Colonic mucosa (tissue), 4 donors: ENCODE measurements around the gene TRPM3. TPM values are rescaled to one million over a fixed set of nuclear protein-coding genes. Genes with fewer than 3 reads are reported as not detected.

Source experiments
- DNase-seq: peaks from one replicate; pipeline ENCODE4 v3.0.0-alpha.2; 2020
- H3K27ac ChIP-seq: fragments of 200-600 bp; one replicate; pipeline ENCODE4 v1.8.0; 2021
- H3K27me3 ChIP-seq: fragments of 200-600 bp; one replicate; pipeline ENCODE4 v1.8.0; 2021
- H3K36me3 ChIP-seq: fragments of 200-600 bp; one replicate; pipeline ENCODE4 v1.8.0; 2021
- H3K4me1 ChIP-seq: fragments of 200-600 bp; one replicate; pipeline ENCODE4 v1.8.0; 2021; ENCODE audit warnings: mild to moderate bottlenecking
- H3K4me3 ChIP-seq: fragments of 200-600 bp; one replicate; pipeline ENCODE4 v1.8.0; 2021
- H3K9ac ChIP-seq, 2 donors: one replicate each; pipeline ENCODE4 v1.7.0; 2013; ENCODE audit warnings: control low read depth in 2 of 2, low read depth in 2 of 2, low read length in 2 of 2
- H3K9me3 ChIP-seq: fragments of 200-600 bp; one replicate; pipeline ENCODE4 v1.8.0; 2021
- intact Hi-C: fragments of 100-400 bp; cut with DNase I; formaldehyde crosslinking; loops from one replicate; pipeline ENCODE4 v1.14.1; 2022
- total RNA-seq, 2 donors: library from RNA; stranded (reverse); fragmentation: NEBNext Ultra II Directional in 1 of 2; extraction: Animal tissue kit (Norgen Biotek cat#: 25700) in 1 of 2; gene quantifications; one replicate each; pipeline ENCODE4 v1.2.1, GENCODE V29; 2021
- TF ChIP-seq, protein P1 (sequence below): fragments of 200-600 bp; IDR thresholded peaks from one replicate; pipeline ENCODE4 v1.8.0; 2022; ENCODE audit warnings: antibody characterized with exemption, mild to moderate bottlenecking
- donor health status: healthy.
- donor health status: DM: no; HTN: no; CAD: no.
- donor health status: DM: no; HTN: no; CAD: no.

The TRPM3 gene
- total RNA-seq, 2 donors from 2014 or later: 0.32 to 0.35 TPM

DNA sequence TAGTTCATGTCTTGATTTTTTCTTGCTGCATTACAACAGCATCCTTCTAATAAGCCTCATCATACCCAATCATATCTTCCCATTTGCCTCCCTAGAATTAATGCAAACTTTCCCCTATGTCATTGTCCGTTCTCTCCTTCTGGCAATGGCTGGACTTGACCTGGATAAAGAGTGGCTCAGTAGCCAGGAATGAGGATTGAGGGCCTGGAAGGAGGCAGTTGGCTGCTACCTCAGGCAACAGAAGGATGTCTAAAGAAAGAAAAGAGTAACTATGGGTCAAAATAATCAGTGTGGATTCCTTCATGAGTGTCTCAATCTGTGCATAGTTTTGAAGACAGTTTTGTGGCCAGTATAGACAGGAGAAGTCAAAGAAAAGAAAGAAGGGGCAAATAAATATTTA, 209.6 kb downstream of the TRPM3 start:
- Histone ChIP-seq H3K36me3 (no peaks in the 10 kb centered on the region), H3K27ac (no peak overlapping the region), H3K4me1 (no peaks in the 10 kb centered on the region), H3K9me3 (no peaks in the 10 kb centered on the region), H3K9ac (no peak overlapping the region), H3K4me3 (no peak overlapping the region), H3K27me3 (no peaks in the 10 kb centered on the region)
- TF ChIP-seq, protein P1, sequence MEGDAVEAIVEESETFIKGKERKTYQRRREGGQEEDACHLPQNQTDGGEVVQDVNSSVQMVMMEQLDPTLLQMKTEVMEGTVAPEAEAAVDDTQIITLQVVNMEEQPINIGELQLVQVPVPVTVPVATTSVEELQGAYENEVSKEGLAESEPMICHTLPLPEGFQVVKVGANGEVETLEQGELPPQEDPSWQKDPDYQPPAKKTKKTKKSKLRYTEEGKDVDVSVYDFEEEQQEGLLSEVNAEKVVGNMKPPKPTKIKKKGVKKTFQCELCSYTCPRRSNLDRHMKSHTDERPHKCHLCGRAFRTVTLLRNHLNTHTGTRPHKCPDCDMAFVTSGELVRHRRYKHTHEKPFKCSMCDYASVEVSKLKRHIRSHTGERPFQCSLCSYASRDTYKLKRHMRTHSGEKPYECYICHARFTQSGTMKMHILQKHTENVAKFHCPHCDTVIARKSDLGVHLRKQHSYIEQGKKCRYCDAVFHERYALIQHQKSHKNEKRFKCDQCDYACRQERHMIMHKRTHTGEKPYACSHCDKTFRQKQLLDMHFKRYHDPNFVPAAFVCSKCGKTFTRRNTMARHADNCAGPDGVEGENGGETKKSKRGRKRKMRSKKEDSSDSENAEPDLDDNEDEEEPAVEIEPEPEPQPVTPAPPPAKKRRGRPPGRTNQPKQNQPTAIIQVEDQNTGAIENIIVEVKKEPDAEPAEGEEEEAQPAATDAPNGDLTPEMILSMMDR: no peak
- intact Hi-C loops: no loop called here
- no peak for DNase-seq

DNA sequence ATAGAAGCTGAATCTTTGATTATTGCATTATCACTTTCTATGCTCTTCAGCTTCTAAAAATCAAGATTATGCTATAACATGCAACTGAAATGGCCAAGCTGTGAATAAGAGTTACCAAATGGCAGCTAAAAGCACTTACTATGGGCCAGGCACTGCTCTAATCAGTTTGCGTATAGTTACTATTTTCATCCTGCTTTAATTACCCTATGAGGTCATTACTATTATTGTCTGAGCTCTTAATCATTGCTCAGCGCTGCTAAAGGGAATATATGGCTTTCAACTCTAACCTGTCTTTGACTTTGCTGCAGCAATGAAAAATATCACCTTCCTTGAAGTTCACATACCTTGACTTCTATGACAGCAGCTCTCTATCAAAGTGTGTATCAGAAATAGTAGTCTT, 210.8 kb downstream of the TRPM3 start:
- DNase-seq: no peak
- H3K9me3 ChIP-seq: no peaks in the 10 kb centered on the region
- no peak overlapping the region for H3K9ac ChIP-seq
- no peaks in the 10 kb centered on the region for H3K36me3 ChIP-seq
- H3K27ac ChIP-seq: no peak overlapping the region
- intact Hi-C loops: no loop called here
- TF ChIP-seq, protein P1: no peak
- no peaks in the 10 kb centered on the region for H3K27me3 ChIP-seq
- H3K4me1 ChIP-seq: no peaks in the 10 kb centered on the region
- H3K4me3 ChIP-seq: no peak overlapping the region

DNA sequence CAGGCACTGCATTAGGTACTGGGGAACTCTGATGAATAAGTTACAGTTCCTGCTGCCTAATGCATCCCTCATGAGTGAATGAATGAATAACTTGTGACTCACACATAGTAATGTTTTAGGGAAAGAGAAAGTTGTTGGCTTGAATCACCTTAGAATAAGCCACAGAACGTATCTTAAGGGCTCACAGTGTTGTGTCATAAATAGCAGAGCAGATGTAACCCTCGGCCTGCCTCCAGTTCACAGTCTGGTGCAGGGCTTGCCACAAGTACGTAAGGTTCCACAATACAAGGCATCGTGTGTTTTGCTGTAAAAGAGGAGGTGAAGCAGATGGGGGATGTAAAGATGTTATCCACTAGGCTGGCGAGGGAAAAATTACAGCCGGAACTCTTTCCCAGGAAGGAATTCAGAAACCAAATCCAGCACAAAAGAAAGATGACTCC, 218.7 kb downstream of the TRPM3 start:
- H3K4me3 ChIP-seq: no peak overlapping the region
- H3K27me3 ChIP-seq: no peaks in the 10 kb centered on the region
- intact Hi-C loops: no loop called here
- DNase-seq: no peak
- TF ChIP-seq, protein P1: no peak
- no peak overlapping the region for H3K27ac ChIP-seq
- no peak overlapping the region for H3K9ac ChIP-seq
- no peaks in the 10 kb centered on the region for H3K9me3 ChIP-seq
- H3K4me1 ChIP-seq: no peaks in the 10 kb centered on the region
- no peaks in the 10 kb centered on the region for H3K36me3 ChIP-seq

DNA sequence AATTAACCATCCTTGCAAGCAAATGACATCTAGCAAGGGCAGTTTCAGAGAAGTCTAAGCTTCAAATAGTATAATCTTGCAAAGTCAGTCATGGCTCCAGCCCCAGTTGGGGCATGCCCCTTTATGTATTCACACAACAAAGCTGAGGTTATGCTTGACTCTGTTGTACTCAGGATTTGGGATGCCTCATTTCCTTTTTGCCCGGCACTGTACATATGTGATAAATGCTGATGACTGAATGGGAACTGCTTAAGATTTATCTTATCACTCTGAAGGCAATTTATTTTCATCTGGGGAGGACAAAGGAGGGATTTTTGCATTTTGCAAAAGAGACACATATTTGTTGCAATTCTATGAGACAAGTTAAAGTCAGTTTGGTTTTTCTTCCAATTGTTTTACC, 219.2 kb downstream of the TRPM3 start:
- TF ChIP-seq, protein P1: no peak
- Histone ChIP-seq H3K4me3 (no peak overlapping the region), H3K36me3 (no peaks in the 10 kb centered on the region), H3K9ac (no peak overlapping the region), H3K9me3 (no peaks in the 10 kb centered on the region), H3K27me3 (no peaks in the 10 kb centered on the region), H3K4me1 (no peaks in the 10 kb centered on the region), H3K27ac (no peak overlapping the region)
- no peak for DNase-seq
- intact Hi-C loops: no loop called here

DNA sequence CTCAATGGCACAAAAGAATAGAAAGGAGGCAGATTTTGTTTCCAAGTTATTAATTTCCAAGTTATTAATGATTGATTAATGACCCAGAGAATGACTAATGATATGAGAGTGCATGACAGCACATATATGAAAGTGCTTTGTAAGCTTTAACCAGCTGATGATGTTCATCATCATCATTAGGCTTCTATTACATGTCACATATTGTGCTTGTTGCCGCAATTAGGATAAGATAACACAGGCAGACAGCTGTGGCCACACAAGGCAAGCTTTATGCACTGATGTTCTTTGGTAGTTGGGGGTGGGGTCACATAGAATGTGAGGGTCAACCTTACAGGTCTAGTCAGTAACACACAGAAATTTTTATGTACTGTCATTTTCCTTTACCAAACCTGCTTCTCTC, 219.7 kb downstream of the TRPM3 start:
- TF ChIP-seq, protein P1: no peak
- no peaks in the 10 kb centered on the region for H3K27me3 ChIP-seq
- intact Hi-C loops: no loop called here
- no peak overlapping the region for H3K4me3 ChIP-seq
- no peak for DNase-seq
- no peak overlapping the region for H3K27ac ChIP-seq
- no peak overlapping the region for H3K9ac ChIP-seq
- H3K9me3 ChIP-seq: no peaks in the 10 kb centered on the region
- H3K36me3 ChIP-seq: no peaks in the 10 kb centered on the region
- H3K4me1 ChIP-seq: no peaks in the 10 kb centered on the region

DNA sequence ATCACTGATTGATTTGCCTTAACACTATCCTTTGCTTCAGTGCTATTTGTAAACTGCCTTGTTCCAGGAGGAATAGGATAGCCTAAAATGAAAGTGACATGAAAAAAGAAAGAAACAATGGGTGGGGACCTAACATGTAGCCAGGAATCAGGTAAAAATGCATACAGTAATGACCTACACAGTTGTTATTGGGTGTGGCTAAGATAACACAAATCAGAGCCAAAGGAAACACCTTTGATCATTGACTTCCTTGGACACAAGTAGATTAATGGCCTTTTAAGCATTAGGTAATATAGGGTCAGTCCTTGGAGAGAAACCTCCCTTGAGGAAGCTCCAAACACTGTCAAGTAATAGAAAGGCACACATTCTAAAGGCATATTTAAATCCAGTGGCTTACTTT, 220.4 kb downstream of the TRPM3 start:
- no peak for DNase-seq
- TF ChIP-seq, protein P1: no peak
- no peak overlapping the region for H3K4me3 ChIP-seq

More for the DNA sequence above, 220.4 kb downstream of the TRPM3 start:
- intact Hi-C loops: no loop called here
- no peak overlapping the region for H3K9ac ChIP-seq
- no peaks in the 10 kb centered on the region for H3K36me3 ChIP-seq
- H3K4me1 ChIP-seq: no peaks in the 10 kb centered on the region
- no peaks in the 10 kb centered on the region for H3K27me3 ChIP-seq
- no peaks in the 10 kb centered on the region for H3K9me3 ChIP-seq
- H3K27ac ChIP-seq: no peak overlapping the region
